Activated CD8-positive, alpha-beta T cell treated with anti-CD3 and anti-CD28 coated beads, Interleukin-2, amount 10 ng/mL, durations not matched to agents 7 days and 5 days (primary cell): ENCODE data around the gene ORC4. TPM values are rescaled to one million over a fixed set of nuclear protein-coding genes. Genes with fewer than 3 reads are reported as not detected.

Experiments
- ATAC-seq: fragments of 150-1000 bp; cut with Tn5 transposase; one replicate; pipeline ENCODE4 v1.10.0; 2021; ENCODE audit warnings: moderate library complexity
- CTCF ChIA-PET: fragments of 350-600 bp; sonication (Branson Sonifier 250); formaldehyde crosslinking; loops from one replicate; lab custom pipeline; 2021; ENCODE audit warnings: antibody characterized with exemption; lab: Charles Lee
- POLR2A ChIA-PET: fragments of 350-600 bp; sonication (Branson Sonifier 250); formaldehyde crosslinking; loops from one replicate; lab custom pipeline; 2021; ENCODE audit warnings: antibody characterized with exemption; lab: Charles Lee
- DNase-seq: peaks from one replicate; pipeline ENCODE4 v3.0.0-alpha.2; 2020
- H3K27ac Mint-ChIP-seq: one replicate; pipeline ENCODE4 v1.8.0; 2021; ENCODE audit warnings: mild to moderate bottlenecking, mixed read lengths
- H3K27me3 Mint-ChIP-seq: one replicate; pipeline ENCODE4 v1.8.0; 2021; ENCODE audit warnings: low read depth, mixed read lengths
- H3K36me3 Mint-ChIP-seq: one replicate; pipeline ENCODE4 v1.8.0; 2021; ENCODE audit warnings: low read depth, mixed read lengths
- H3K4me1 Mint-ChIP-seq: one replicate; pipeline ENCODE4 v1.8.0; 2021; ENCODE audit warnings: low read depth, mixed read lengths
- H3K4me3 Mint-ChIP-seq: one replicate; pipeline ENCODE4 v1.8.0; 2021; ENCODE audit warnings: mild to moderate bottlenecking, mixed read lengths
- H3K9me3 Mint-ChIP-seq: one replicate; pipeline ENCODE4 v1.8.0; 2022; ENCODE audit warnings: mixed read lengths; ENCODE audit not compliant: insufficient read depth
- total RNA-seq, 2 experiments: library from RNA; stranded (reverse); gene quantifications; one replicate each; pipeline ENCODE4 v1.2.3, GENCODE V29; 2021

ORC4 gene
- 10 to 100 TPM; 25.2 to 31.5 TPM for total RNA-seq

DNA sequence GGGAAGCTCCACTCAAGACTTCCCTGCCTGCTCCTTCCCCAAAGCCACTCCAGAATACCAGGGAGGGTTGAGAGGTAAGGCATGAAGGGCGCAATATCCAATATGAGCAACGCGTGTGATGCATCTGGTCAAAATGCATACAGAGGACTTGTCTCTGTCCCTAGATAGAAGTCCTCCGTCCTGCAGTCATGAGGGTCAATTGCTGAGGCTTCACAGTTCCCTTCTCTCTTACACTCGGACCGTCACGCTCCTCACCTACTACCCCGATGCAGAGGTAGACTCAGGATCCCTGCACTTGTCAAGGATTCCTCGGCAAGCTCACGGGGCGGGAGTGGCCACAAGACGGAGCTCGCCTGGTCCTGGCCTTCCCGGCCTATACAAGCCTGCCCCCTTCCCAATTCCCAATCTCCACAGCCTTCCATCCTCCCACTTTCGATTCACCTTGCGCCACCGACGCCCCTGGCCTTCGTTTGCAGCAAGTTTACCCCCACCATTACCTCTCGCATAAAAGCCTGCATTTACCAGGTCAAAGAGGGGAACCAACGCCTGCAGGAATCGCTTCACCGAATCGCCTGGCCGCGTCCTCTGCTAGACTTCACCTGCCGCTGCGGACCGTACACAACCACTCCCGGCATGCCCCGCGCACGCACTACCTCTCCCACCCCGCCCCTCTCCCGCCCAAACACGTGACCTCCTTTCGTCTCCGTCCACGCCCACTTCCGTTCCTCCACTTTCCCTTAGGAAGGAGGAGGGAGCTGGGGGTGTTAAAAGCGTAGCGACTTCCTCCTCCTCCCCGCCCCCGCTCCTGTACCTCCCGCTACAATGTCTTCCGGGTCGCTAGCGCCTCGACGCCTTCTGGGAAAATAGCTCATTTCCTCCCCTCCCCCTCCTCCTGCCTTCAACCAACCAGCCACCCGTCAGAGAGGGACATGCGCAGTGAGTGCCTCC lies at the start of gene ORC4:
TSS of gene ORC4 (minus strand) at position 627 of the 948 bp plus-strand sequence. CDS start 44,779 bp downstream, outside the sequence.
- peaks cover 6% of the 10 kb centered on the region for H3K36me3 Mint-ChIP-seq
- H3K27ac Mint-ChIP-seq = peak within 1 kb of the TSS; percentile 95
- POLR2A ChIA-PET = interaction anchor here (0.6 to 2.0 kb wide), 10 partner anchors 13 to 850 kb away, joined by 3 to 10 read pairs (median 3); no protein-coding TSS in a partner anchor
- CTCF ChIA-PET = interaction anchor here (0.7 to 2.1 kb wide), 4 partner anchors 31 to 626 kb away, joined by 3 to 12 read pairs (median 4); no protein-coding TSS in a partner anchor
- H3K9me3 Mint-ChIP-seq = no peaks in the 10 kb centered on the region
- peak; percentile 99 for DNase-seq
- peak within 1 kb of the TSS; percentile 99 for H3K4me3 Mint-ChIP-seq
- ATAC-seq = peak; percentile 90
- H3K4me1 Mint-ChIP-seq = peaks cover 42% of the 10 kb centered on the region
- H3K27me3 Mint-ChIP-seq = no peaks in the 10 kb centered on the region

DNA sequence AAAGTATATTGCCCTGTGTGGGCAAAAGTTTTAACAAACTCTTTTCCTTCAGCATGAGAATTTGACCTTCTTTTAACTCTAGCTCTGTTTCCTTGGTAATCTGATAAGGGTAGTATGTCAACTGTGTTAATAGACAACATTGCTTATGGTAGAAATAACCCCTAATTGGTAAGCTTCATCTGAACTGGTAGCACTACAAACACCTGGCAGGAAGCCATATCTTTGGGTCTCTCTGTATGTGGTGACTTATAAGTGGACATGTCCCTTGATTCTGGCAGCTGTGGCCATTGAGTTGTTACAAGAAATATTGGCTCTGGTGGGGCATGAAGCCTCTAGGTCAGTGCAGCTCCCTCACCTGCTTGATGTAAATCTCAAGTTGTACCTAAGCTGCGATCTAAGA lies 47.3 kb upstream of the ORC4 start:
- no peaks in the 10 kb centered on the region for H3K4me1 Mint-ChIP-seq
- no peak overlapping the region for H3K4me3 Mint-ChIP-seq
- no peak overlapping the region for H3K27ac Mint-ChIP-seq
- DNase-seq (no peak), ATAC-seq (no peak)
- H3K9me3 Mint-ChIP-seq = no peaks in the 10 kb centered on the region
- ChIA-PET POLR2A (no interaction called here), CTCF (no interaction called here)
- no peaks in the 10 kb centered on the region for H3K27me3 Mint-ChIP-seq
- peaks cover 3% of the 10 kb centered on the region for H3K36me3 Mint-ChIP-seq

- no peaks in the 10 kb centered on the region for H3K4me1 Mint-ChIP-seq
Measured at GRCh38 chr2:148065936-148066335, 45.4 kb upstream of the ORC4 start.

GRCh38 chr2:148063633-148064032 lies 43.1 kb upstream of the ORC4 start:
- H3K4me1 Mint-ChIP-seq = no peaks in the 10 kb centered on the region
- H3K4me3 Mint-ChIP-seq = no peak overlapping the region
- CTCF ChIA-PET = no interaction called here
- POLR2A ChIA-PET = no interaction called here
- peaks cover 5% of the 10 kb centered on the region for H3K36me3 Mint-ChIP-seq
- H3K27me3 Mint-ChIP-seq = no peaks in the 10 kb centered on the region
- no peak for DNase-seq
- ATAC-seq = no peak
- H3K27ac Mint-ChIP-seq = no peak overlapping the region
- H3K9me3 Mint-ChIP-seq = no peaks in the 10 kb centered on the region

More at GRCh38 chr2:148065936-148066335, 45.4 kb upstream of the ORC4 start:
- CTCF ChIA-PET = no interaction called here
- no peak for DNase-seq
- no peak for ATAC-seq
- POLR2A ChIA-PET = interaction anchor here (0.6 kb wide), 1 partner anchor 44 kb away, joined by 3 read pairs; no protein-coding TSS in a partner anchor
- no peak overlapping the region for H3K27ac Mint-ChIP-seq
- H3K4me3 Mint-ChIP-seq = no peak overlapping the region
- H3K36me3 Mint-ChIP-seq = peaks cover 3% of the 10 kb centered on the region
- H3K9me3 Mint-ChIP-seq = no peaks in the 10 kb centered on the region
- H3K27me3 Mint-ChIP-seq = no peaks in the 10 kb centered on the region

- Mint-ChIP-seq H3K4me3 (no peak overlapping the region), H3K4me1 (no peaks in the 10 kb centered on the region), H3K27ac (no peak overlapping the region), H3K27me3 (no peaks in the 10 kb centered on the region), H3K9me3 (no peaks in the 10 kb centered on the region), H3K36me3 (peaks cover 7% of the 10 kb centered on the region)
- ChIA-PET POLR2A (no interaction called here), CTCF (no interaction called here)
- DNase-seq (no peak), ATAC-seq (no peak)
Measured at GRCh38 chr2:148058641-148059040, 38.1 kb upstream of the ORC4 start.

GRCh38 chr2:148052687-148053086 lies 32.1 kb upstream of the ORC4 start:
- Mint-ChIP-seq H3K27me3 (no peaks in the 10 kb centered on the region), H3K9me3 (no peaks in the 10 kb centered on the region), H3K4me1 (peaks cover 20% of the 10 kb centered on the region), H3K4me3 (no peak overlapping the region), H3K27ac (no peak overlapping the region), H3K36me3 (peaks cover 9% of the 10 kb centered on the region)
- ChIA-PET CTCF (no interaction called here), POLR2A (no interaction called here)
- ATAC-seq = no peak
- no peak for DNase-seq

DNA sequence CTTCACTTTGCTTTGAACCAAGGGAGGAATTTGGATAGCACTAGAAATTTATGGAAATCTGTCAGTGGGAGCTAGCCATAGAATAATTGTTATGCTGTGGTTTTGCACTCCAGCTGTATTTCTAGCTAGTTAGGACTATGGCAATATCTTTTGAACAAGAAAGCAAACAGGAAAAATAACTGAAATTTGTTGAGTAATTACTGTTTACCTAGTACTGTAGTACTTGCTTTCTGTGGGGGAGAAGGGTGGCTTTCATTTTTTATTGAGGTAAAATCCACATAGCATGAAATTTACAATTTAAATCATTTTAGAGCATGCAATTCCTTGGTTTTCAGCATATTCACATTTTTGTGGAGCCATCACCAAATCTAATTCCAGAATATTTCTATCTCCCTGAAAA lies 28.7 kb upstream of the ORC4 start:
- H3K4me3 Mint-ChIP-seq = no peak overlapping the region
- peaks cover 8% of the 10 kb centered on the region for H3K36me3 Mint-ChIP-seq
- DNase-seq (no peak), ATAC-seq (no peak)
- no peaks in the 10 kb centered on the region for H3K27me3 Mint-ChIP-seq
- no peaks in the 10 kb centered on the region for H3K9me3 Mint-ChIP-seq
- ChIA-PET POLR2A (no interaction called here), CTCF (no interaction called here)
- H3K4me1 Mint-ChIP-seq = peaks cover 35% of the 10 kb centered on the region
- H3K27ac Mint-ChIP-seq = no peak overlapping the region

DNA sequence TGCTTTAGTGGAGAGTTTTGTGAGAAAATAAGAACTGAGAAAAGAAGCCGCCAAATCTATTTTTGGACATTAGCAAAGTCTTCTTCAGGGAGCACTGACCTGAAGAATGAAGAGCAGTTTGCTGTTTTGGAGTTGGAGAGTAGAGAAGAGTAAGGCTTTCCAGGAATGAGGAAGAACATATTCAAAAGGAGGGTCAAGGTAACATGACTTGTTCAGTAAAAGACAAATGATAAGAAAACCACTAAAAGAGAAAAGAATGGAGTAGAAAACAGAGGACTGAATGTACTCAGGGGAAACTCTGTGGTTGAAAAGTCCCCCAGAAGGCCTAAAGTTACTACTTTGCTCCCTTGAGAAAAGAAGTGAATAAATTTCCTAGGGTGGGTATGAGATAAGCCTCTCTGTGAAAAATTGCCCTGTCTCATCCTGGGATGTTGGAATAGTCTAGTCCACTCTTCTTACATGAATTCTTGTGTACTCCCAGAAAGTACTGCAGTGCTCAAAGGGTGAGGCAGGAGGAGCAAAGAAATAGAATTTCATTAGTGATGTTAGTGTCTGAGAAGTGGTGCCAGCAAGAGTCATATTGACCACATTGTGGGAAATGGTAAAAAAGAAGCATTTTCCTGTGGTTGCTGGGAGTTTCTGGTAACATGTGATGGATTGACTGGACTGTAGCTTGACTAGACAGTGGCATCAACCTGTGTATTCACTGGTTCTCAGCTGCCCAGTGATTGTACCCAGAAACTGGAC lies 28.1 kb upstream of the ORC4 start:
- H3K27ac Mint-ChIP-seq = no peak overlapping the region
- ATAC-seq (no peak), DNase-seq (no peak)
- H3K4me3 Mint-ChIP-seq = no peak overlapping the region
- CTCF ChIA-PET = no interaction called here
- POLR2A ChIA-PET = no interaction called here
- peaks cover 8% of the 10 kb centered on the region for H3K36me3 Mint-ChIP-seq
- no peaks in the 10 kb centered on the region for H3K9me3 Mint-ChIP-seq
- H3K4me1 Mint-ChIP-seq = peaks cover 35% of the 10 kb centered on the region
- H3K27me3 Mint-ChIP-seq = no peaks in the 10 kb centered on the region

- ChIA-PET POLR2A (no interaction called here), CTCF (no interaction called here)
- peaks cover 35% of the 10 kb centered on the region for H3K4me1 Mint-ChIP-seq
- H3K27me3 Mint-ChIP-seq = no peaks in the 10 kb centered on the region
- H3K27ac Mint-ChIP-seq = no peak overlapping the region
- no peak overlapping the region for H3K4me3 Mint-ChIP-seq
- H3K9me3 Mint-ChIP-seq = no peaks in the 10 kb centered on the region
- H3K36me3 Mint-ChIP-seq = peaks cover 3% of the 10 kb centered on the region
- ATAC-seq (no peak), DNase-seq (no peak)
Measured at GRCh38 chr2:148046802-148047201, 26.3 kb upstream of the ORC4 start.

DNA sequence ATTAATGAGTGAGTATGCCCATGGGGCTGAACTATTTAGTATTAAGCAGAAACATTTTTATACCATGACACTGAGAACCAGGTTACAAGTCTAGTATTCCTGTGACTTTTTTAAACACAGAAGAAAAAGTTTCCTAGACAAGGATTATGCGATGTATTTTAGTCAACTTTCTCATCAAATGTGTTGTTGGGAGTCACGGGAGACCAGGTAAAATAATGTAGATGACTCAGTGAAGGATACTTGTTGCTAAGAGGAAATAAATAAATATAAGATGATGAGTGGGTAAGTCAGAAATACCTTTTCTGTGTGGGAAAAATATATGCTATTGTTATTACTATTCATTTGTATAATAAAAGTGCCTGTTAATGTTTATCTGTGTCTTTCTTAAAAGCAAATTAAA lies 23.8 kb upstream of the ORC4 start:
- ChIA-PET CTCF (no interaction called here), POLR2A (no interaction called here)
- Mint-ChIP-seq H3K9me3 (no peaks in the 10 kb centered on the region), H3K4me3 (no peak overlapping the region), H3K4me1 (peaks cover 29% of the 10 kb centered on the region), H3K27me3 (no peaks in the 10 kb centered on the region), H3K36me3 (peaks cover 8% of the 10 kb centered on the region), H3K27ac (no peak overlapping the region)
- ATAC-seq (no peak), DNase-seq (no peak)

- Mint-ChIP-seq H3K27ac (no peak overlapping the region), H3K36me3 (peaks cover 4% of the 10 kb centered on the region), H3K4me1 (peaks cover 10% of the 10 kb centered on the region), H3K27me3 (no peaks in the 10 kb centered on the region), H3K9me3 (no peaks in the 10 kb centered on the region), H3K4me3 (no peak overlapping the region)
- POLR2A ChIA-PET = no interaction called here
- ATAC-seq (no peak), DNase-seq (no peak)
- CTCF ChIA-PET = interaction anchor here (0.6 kb wide), 1 partner anchor 1203 kb away, joined by 4 read pairs; no protein-coding TSS in a partner anchor
Measured at GRCh38 chr2:148042219-148042618, 21.7 kb upstream of the ORC4 start.

DNA sequence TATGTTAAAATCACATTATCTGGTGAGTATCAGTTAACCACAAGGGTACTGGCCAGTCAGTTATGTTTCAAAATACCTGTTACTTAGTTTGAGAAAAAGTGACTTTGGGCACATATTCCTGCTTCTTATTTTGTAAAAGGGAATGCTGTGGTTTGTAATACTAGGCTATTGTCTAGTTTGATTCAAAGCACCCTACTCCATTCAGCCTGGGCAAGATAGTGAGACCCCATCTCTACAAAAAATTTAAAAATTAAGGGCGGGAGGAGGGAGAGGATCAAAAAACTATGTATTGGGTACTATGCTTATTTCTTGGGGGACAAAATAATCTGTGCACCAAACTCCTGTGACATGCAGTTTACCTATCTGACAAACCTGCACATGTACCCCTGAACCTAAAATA lies 19.2 kb upstream of the ORC4 start:
- peaks cover 5% of the 10 kb centered on the region for H3K36me3 Mint-ChIP-seq
- ATAC-seq (no peak), DNase-seq (no peak)
- CTCF ChIA-PET = no interaction called here
- H3K9me3 Mint-ChIP-seq = no peaks in the 10 kb centered on the region
- H3K27ac Mint-ChIP-seq = no peak overlapping the region
- no peaks in the 10 kb centered on the region for H3K27me3 Mint-ChIP-seq
- H3K4me1 Mint-ChIP-seq = no peaks in the 10 kb centered on the region
- POLR2A ChIA-PET = no interaction called here
- no peak overlapping the region for H3K4me3 Mint-ChIP-seq
